ENCODE measurements around the gene NUDT12.

The NUDT12 gene

GRCh38 chr5:103539376-103540330, 22.9 kb downstream of the NUDT12 start:
- no peak for DNase-seq

- no peak for DNase-seq
Measured at GRCh38 chr5:103532086-103532734, 30.4 kb downstream of the NUDT12 start.

- DNase-seq = no peak
Measured at GRCh38 chr5:103526164-103526915, 36.2 kb downstream of the NUDT12 start.

GRCh38 chr5:103525361-103525760, 37.2 kb downstream of the NUDT12 start:
- no peak for DNase-seq

- DNase-seq = no peak
Measured at GRCh38 chr5:103523319-103523718, 39.3 kb downstream of the NUDT12 start.

GRCh38 chr5:103522586-103522985, 40.0 kb downstream of the NUDT12 start:
- no peak for DNase-seq

GRCh38 chr5:103519550-103519949, 43.0 kb downstream of the NUDT12 start:
- DNase-seq = no peak

GRCh38 chr5:103514371-103514770, 48.2 kb downstream of the NUDT12 start:
- DNase-seq = no peak

- no peak for DNase-seq
Measured at GRCh38 chr5:103513701-103514100, 48.9 kb downstream of the NUDT12 start.

- DNase-seq = no peak
Measured at GRCh38 chr5:103512500-103512899, 50.1 kb downstream of the NUDT12 start.

- no peak for DNase-seq
Measured at GRCh38 chr5:103511554-103511885, 51.1 kb downstream of the NUDT12 start.

GRCh38 chr5:103510851-103511553, 51.6 kb downstream of the NUDT12 start:
- no peak for DNase-seq

GRCh38 chr5:103505581-103506305, 56.8 kb downstream of the NUDT12 start:
- no peak for DNase-seq

- DNase-seq = no peak
Measured at GRCh38 chr5:103503066-103503465, 59.5 kb downstream of the NUDT12 start.

- no peak for DNase-seq
Measured at GRCh38 chr5:103502662-103503061, 59.9 kb downstream of the NUDT12 start.
